LNCAP (cell line): ENCODE data around the gene ADARB2.

Source experiments
- TF ChIP-seq, protein P1 (sequence below): fragments of 450-650 bp; IDR thresholded peaks from 2 replicates; pipeline ENCODE4 v1.5.1; 2017; ENCODE audit warnings: mild to moderate bottlenecking

The ADARB2 gene

DNA sequence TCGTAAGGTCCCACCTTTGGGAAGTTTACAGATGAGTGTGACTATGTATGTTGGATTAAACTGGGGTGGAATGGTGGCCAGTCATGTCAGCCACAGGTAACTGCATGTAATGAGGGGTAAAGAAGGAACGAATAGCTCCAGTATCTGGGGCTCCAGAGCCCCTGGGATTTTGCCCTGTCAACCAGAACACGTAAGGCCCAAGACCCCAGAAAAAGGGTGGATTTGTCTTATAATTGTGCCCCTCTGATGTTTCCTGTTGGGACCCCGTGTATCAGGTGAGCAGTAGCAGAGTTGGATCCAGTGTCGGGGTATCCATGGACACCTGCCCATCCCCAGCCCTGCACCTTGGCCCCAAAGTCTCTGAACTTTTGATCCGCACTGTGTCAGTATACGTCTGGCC is 76.9 kb downstream of the ADARB2 start:
- TF ChIP-seq, protein P1, sequence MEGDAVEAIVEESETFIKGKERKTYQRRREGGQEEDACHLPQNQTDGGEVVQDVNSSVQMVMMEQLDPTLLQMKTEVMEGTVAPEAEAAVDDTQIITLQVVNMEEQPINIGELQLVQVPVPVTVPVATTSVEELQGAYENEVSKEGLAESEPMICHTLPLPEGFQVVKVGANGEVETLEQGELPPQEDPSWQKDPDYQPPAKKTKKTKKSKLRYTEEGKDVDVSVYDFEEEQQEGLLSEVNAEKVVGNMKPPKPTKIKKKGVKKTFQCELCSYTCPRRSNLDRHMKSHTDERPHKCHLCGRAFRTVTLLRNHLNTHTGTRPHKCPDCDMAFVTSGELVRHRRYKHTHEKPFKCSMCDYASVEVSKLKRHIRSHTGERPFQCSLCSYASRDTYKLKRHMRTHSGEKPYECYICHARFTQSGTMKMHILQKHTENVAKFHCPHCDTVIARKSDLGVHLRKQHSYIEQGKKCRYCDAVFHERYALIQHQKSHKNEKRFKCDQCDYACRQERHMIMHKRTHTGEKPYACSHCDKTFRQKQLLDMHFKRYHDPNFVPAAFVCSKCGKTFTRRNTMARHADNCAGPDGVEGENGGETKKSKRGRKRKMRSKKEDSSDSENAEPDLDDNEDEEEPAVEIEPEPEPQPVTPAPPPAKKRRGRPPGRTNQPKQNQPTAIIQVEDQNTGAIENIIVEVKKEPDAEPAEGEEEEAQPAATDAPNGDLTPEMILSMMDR, result no peak

DNA sequence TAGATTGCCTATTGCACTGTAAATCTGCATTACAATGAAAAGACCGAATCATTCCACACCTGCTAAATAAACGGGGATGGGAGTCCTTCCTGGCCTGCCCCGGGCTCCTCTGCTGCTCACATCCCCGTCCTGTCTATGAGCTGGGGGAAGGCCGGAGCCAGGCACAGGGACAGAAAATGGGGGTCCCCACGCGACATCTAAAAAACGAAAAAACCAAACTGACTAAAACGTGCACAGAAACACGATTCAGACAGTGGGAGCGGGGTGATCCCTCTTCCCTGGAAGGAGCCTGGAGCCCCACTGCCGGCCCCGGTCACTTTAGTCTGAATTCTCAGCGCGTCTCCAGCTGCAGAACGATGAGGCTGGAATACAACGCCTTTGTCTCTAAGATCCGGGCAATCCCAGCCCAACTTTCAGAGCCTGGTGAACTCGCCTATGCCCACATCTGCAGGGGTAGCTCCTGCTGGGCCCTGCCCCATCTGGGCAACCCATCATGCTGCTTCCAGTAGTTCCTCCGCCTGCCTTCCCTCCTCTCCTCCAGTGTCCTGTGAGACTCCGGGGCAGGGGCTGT is 78.0 kb downstream of the ADARB2 start:
- TF ChIP-seq, protein P1, result no peak

DNA sequence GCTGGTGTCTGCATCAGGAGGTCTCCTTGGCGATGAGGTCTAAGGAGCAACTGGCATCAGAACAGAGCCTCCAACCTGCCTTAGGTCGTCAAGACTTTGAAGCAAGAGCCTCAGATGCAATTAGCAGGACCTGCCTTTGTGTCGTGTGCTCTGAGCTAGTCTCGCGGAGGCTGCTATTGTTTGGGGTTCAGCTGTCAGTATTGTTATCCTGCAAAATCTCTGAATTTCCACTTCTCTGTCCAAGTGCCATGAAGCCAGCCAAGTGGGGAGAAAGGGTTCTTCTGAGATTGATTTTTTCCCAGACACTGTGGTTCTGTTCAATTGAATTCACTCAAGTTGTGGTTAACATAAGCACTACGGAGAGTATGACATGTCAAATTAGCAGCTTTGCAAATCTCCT is 78.7 kb downstream of the ADARB2 start:
- TF ChIP-seq, protein P1, result no peak

DNA sequence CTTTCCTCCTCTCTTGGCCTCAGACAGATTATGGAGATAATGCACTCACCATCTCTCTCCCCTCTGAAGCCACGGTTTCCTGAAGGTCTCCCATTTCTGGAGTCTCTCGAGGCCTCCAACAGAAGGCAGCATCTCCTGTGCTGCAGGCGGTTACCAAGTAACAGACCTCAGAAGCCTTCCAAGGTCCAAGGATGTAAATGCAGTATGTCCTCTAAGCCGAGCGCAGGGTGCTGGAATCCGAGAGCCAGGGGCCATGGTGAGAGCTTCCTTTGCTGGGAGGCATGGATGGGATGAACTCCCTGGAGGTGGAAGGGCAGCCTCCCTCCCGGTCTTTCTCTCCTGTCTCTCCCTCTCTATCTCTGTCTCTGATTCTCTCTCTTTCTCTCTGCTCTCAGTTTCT is 79.8 kb downstream of the ADARB2 start:
- TF ChIP-seq, protein P1, result no peak

DNA sequence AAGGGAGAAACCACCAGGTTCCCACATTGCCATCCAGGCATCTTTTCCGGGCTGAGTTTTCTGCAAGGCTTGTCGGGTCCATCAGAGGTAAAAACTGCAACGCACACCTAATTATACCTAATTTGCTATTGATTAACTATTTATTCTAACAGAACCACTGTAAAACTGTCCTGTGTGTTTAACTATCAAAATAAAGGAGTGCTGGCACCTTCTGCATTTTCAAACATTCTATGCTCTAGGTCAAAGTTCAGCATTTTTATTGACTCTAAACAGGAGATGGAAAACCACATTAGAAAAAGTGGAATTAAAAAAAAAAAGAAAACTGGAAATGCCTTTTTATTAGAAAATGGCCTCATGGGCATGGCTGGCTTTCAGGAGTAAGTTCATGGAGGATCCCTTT is 82.0 kb downstream of the ADARB2 start:
- TF ChIP-seq, protein P1, result no peak

DNA sequence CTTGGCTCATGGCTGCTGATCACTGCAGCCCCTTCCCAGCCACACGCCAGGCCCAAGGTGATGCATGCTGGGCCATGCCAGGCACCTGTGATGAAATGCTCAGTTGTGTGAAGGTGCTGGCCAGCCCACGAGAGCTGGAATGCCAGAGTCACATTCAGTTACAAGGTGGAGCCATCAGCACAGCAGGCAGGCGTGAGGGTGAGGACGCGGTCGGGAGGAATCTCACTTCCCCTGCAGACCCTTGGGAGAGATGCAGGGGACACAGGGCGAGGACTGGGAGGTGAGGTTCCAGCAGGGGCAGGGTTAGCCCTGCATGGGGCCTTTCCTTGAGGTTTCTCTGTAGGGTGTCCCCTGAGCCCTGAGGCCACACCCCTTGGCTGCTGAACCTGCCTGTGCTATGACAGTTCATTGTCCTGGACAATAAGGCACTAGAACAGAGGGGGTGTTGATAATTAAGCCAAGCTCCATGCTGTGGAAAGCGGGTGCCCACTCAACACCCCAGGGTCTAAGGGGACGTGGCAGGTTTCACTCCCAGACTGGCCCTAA is 82.4 kb downstream of the ADARB2 start:
- TF ChIP-seq, protein P1, result no peak

DNA sequence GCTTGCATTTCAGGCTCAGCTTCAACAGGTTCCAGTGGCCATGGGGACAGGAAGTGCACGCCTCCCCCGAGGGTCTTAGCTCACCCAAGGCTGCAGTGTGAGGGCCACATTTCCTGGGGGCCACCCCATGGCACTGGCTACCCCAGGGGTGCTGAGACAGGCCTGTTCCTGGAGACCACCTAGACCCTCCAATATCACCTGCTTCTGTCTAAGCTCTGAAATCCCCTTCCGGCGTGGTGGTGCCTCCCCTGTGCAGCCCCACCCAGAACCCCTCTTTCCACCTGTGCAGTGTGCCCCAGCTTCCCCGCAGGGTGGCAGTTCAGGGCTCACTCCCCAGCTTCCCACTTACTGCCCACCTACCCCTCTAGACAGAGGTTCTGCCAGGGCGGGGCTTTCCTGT is 83.1 kb downstream of the ADARB2 start:
- TF ChIP-seq, protein P1, result no peak

DNA sequence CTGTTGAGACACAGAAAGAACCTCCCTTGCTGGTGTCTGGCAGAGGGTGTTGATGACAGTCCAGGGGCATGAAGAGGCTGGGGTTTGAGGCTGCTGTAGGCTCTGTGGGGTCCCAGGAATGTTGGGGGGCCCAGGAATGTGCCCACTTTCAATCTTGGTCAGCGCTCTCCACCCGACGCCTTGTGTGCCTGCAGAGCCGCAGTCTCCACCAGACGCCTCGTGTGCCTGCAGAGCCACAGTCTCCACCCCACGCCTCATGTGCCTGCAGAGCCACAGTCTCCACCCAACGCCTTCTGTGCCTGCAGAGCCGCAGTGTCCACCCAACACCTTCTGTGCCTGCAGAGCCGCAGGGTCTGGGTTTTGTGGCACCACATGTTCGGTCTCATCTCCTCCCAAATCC is 84.0 kb downstream of the ADARB2 start:
- TF ChIP-seq, protein P1, result no peak
